HTR-8/SVneo (cell line): ENCODE data around the gene YIF1A.
"Not testable (repeated sequence)": the region's sequence is repeated elsewhere in the genome, so short reads cannot be mapped to it uniquely, and the experiment has no call there.

Experiments
- DNase-seq: peaks from one replicate; pipeline ENCODE4 v3.0.0; 2011; ENCODE audit warnings: low spot score, mixed read lengths; ENCODE audit not compliant: insufficient read length
- FAIRE-seq: peaks from 2 replicates; lab custom pipeline; 2011; peaks lifted over from hg19 to GRCh38; lab: Jason Lieb, UNC

Gene YIF1A

GRCh38 chr11:66312549-66313320 lies 23.8 kb upstream of the YIF1A start:
- DNase-seq (peak; percentile 99), FAIRE-seq (no peak)

GRCh38 chr11:66311965-66312548 lies 23.1 kb upstream of the YIF1A start:
- FAIRE-seq (peak; percentile 100), DNase-seq (peak; percentile 96)

GRCh38 chr11:66311470-66311964 lies 22.6 kb upstream of the YIF1A start:
- FAIRE-seq (peak; percentile 76), DNase-seq (no peak)

DNA sequence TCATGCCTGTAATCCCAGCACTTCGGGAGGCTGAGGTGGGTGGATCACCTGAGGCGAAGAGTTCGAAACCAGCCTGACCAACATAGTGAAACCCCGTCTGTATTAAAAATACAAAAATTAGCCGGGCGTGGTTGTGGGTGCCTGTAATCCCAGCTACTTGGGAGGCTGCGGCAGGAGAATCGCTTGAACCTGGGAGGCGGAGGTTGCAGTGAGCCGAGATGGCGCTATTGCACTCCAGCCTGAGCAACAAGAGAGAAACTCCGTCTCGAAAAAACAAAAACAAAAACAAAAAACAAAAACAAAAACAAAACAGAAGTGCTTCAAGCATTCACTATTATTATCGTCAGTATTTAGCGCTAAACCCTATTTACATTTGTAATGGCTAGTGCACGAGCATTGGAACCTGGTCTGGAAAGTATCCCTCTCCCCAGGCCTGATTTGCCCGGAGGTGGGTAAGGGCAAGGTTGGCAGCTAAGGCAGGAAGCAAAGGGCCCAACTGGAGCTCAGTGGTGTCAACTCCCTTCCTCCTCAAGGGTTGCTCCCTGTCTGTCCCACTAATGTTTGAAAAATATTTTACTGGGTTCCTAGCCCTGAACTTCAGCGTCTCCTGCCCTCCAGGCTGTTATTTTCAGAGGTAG lies 22.0 kb upstream of the YIF1A start:
- FAIRE-seq, DNase-seq: not testable (repeated sequence)

DNA sequence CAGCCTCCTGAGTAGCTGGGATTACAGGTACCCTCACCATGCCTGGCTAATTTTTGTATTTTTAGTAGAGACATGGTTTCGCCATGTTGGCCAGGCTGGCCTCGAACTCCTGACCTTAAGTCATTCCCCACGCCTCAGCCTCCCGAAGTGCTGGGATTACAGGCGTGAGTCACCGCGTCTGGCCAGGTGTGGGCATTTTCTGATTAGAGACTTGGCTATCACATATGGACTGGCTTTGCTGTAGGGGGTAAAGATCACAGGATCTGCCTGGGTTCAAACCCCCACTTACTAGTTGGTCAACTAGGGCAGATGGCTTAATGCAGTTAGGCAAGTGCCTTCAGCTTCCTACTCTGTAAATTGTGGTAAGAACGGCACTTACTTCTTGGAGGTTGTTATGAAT lies 21.4 kb upstream of the YIF1A start:
- DNase-seq = no peak
- FAIRE-seq = no peak

- no peak for DNase-seq
- no peak for FAIRE-seq
These were observed 20.5 kb upstream of the YIF1A start for GRCh38 chr11:66309475-66309874.

DNA sequence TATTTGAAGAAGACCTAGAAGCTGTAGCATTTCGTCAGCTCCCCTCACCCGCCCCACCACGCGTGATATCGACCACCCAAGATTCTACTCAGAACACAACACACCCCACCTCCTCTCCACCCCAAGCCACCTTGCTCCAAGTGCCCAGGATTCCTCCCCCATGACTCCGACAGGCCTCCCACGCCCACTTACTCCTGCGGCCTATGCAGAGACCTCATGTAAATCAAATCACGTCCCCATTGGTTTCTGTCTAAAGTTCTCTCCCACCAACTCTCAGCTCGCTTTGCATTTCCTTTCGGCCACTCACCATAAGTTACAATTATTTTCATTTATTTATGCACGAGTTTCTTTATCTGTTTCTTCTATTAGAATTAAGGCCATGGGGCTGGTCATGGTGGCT lies 13.7 kb upstream of the YIF1A start:
- FAIRE-seq = no peak
- no peak for DNase-seq

DNA sequence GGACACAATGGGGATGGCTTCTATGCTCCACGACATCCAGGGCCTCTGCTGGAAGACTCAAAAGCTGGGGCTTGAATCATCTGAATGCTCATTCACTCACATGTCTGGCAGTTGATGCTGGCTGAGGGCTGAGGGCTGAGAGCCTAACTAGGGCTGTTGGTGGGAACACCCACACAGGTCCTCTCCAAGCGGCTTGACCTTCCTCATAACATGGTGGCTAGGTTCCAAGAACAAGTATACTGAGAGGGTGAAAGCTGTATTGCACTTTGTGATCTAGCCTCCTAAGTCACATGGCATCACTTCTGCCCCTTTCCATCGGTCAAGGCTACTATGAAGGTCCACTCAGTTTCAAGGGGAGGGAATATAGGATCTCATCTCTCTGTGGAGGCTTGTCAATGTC lies 10.2 kb upstream of the YIF1A start:
- FAIRE-seq (no peak), DNase-seq (no peak)

DNA sequence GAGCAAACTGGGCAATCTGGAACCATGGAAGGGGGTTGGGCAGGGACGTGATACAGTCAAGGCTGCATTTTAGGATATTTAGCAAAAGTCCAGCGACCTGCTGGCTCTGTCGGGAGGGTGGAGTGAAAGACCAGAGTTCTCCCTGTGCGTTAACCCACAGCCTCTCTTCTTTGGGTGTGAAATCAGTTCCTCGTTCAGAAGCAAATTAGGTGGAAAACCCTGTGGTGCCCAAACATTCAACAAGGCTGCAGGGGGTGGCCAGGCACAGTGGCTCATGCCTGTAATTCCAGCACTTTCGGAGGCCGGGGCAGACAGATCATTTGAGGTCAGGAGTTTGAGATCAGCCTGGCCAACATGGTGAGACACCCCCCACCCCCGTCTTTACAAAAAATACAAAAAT lies 8.7 kb upstream of the YIF1A start:
- DNase-seq (no peak), FAIRE-seq (no peak)

DNA sequence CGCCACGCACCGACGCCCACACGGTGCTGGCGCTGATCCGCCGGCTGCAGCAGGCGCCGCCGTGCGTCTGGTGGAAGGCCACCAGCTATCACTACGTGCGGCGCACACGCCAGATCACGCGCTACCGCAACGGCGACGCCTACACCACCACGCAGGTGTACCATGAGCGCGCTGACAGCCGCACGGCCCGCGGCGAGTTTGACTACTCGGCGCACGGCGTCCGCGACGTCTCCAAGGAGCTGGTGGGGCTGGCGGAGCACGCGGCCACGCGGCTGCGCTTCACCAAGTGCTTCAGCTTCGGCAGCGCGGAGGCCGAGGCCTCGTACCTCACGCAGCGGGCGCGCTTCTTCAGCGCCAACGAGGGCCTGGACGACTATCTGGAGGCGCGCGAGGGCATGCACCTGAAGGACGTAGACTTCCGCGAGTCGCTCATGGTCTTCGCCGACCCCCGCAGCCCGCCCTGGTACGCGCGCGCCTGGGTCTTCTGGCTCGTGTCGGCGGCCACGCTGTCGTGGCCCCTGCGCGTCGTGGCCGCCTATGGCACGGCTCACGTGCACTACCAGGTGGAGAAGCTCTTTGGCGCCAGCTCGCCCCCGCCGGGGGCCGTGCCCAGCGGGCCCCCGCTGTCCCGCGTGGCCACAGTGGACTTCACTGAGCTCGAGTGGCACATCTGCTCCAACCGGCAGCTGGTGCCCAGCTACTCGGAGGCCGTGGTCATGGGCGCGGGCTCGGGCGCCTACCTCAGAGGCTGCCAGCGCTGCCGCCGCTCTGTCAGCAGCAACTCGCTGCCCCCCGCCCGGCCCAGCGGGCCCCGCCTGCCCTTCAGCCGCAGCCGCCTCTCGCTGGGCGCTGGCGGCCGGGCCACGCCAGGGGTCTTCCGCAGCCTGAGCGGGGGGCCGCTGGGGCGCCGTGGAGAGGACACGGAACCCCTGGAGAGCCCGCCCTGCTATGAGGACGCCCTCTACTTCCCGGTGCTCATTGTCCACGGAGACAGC lies 6.0 kb upstream of the YIF1A start:
- FAIRE-seq (peak; percentile 55), DNase-seq (no peak)

DNA sequence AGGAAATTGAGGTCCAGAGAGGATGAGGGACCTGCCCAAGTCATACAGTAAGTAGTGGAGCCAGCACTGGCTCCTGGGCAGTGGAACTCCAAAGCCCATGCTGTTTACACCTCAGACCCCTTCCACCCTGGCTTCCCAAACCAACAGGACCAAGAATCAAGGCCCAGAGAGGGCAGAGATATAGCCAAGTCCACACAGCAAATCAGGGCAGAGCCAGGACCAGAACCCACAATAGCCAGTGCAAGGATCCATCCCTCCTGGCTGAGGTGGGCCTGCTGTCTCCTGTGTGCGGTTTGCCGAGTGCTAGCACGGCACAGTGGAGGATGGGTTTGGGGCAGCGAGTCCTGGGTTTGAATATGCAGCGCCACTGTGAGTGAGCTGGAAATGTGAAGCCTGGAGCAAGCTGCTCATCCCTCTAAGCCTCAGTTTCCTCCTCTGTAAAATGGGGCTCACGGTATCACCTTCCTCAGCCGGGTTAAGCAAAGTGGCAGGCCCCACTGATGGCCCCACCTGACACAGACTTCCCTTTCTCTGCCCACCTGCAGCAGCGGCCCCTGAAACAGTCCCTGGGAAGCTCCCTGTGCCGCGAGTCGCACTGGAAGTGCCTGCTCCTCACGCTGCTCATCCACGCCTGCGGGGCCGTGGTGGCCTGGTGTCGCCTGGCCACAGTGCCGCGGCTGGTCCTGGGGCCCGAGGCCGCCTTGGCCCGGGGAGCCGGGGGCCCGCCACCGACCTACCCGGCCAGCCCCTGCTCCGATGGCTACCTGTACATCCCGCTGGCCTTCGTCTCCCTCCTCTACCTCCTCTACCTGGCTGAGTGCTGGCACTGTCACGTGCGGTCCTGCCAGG lies 5.1 kb upstream of the YIF1A start:
- DNase-seq = no peak
- peak; percentile 42 for FAIRE-seq

- peak; percentile 4 for FAIRE-seq
- DNase-seq = no peak
These were observed 4.4 kb upstream of the YIF1A start for GRCh38 chr11:66293352-66293751.

- DNase-seq = no peak
- peak; percentile 98 for FAIRE-seq
These were observed 3.8 kb upstream of the YIF1A start for GRCh38 chr11:66292543-66293332.

DNA sequence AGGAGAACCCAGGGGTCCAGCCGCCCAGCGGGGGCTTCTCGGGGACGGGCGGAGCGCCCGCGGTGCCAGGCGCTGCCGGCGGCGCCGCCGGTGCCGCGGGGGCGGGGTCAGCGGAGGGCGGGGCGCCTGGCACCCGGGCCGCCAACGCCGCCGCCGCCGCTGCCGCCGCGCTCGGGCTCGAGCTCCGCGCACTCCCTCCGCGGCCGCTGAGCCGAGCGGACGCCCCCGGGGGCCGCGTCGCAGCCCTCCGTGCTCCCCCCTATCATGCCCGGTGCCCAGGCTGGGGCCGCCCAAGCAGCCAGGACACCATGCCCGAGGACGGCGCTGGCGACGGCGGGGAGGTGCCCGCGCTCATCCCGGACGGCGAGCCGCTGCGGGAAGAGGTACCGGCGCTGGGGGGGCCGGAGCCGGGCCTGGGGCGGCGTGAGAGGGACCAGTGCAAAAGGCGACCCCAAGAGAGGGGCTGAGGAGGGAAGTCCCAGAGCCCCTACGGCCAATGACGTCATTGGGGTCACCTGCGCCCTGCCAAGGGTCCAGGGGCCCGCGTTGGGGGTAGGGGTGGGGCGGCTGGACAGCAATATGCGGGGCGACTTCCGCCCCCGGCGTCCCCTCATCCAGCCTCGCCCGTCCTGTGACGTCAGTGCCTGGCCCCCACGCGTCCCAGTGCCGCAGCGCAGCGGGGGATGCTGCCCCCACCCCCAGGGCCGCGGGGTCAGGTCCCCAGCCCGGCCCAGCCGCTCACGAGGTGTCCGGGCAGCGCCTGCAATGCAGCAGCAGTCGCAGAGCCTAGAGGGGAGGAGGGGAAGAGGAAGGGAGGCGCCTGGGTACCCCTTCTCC lies 3.0 kb upstream of the YIF1A start, which contains the start of gene TMEM151A:
Gene TMEM151A (plus strand): TSS at position 189 of the 837 bp plus-strand sequence. CDS start 120 bp downstream, at position 309.
- no peak for DNase-seq
- FAIRE-seq = peak; percentile 89

GRCh38 chr11:66291303-66291705 lies 2.4 kb upstream of the YIF1A start:
- no peak for DNase-seq
- FAIRE-seq = peak; percentile 48

- peak; percentile 87 for FAIRE-seq
- DNase-seq = no peak
These were observed 1.3 kb upstream of the YIF1A start for GRCh38 chr11:66290330-66290621.

GRCh38 chr11:66289548-66290329 lies 796 bp upstream of the YIF1A start:
- FAIRE-seq = no peak
- DNase-seq = peak; percentile 92
